NCI-H2227 treated with DMSO at 0.1 percent for 48 hours (cell line): ENCODE measurements around the gene ALDH1L2.

Source experiments
- DNase-seq: peaks from one replicate; lab custom pipeline; 2025; lab: John Stamatoyannopoulos, UW

The ALDH1L2 gene

DNA sequence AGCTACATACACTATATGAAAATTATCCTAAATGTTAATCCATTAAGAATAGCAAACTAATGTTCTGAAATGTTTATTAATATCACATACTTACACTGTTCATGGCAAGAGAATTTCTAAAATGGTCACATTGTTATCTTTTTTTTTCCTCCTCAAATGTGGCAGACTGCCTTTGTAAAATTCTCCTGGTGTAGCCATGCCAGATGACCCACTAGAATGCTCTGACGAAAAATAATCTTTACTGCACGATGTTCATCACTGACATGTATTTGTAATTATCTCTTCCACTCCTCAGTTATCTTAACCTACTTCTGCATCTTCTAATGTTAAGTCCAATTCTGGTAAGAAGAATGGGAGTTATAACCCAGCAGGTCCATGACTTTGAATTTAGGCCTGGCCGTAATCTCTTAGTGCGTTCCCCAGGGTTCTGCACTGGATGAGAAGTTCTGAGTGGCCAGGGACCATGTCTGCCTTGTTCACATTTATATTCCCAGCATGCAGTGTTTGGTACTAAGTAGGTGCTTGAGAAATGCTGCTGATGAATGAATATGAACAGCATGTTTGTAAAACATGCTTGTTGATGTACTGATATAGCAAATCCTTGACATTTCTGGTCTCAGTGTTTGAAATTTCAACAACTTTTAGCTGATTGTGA, 51.4 kb downstream of the ALDH1L2 start:
- DNase-seq = no peak

DNA sequence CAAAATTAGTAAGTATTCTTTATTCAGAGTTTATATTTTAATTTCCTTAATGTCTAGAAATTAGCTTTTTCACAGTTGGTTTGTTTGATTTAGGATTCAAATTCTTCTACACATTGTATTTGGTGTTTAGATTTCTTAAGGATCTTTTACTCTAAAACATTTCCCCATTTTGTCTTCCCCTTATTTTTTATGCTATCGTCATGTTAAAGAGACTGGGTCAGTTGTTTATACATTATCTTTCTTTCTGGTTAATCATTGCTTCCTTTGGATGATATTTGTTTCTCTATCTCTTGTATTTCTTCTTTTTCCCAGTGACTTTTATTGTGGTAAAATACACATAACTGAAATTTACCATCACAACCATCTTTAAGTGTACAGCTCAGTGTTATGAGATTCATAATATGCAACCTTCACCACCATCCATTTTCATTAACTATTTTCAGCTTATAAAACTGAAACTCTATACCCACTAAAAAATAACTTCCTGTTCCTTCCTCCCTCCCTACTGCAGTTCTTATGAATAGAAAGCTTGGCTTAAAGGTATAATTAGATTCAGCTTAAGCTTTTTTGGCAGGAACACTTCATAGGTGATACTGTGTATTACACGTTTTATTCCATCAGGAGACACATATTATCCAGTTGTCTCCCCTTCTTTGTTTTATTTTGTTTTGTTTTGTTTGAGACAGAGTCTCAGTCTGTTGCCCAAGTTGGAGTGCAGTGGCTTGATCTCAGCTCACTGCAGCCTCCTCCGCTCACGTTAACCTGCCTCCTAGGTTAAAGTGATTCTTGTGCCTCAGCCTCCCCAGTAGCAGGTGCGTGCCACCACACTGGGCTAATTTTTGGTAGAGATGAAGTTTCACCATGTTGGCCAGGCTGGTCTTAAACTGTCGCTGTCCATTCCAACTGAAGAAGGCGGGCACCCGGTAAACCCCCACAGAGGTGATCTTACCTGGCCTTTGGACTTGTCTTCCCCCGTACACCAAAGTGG, 53.1 kb downstream of the ALDH1L2 start:
- DNase-seq = no peak

DNA sequence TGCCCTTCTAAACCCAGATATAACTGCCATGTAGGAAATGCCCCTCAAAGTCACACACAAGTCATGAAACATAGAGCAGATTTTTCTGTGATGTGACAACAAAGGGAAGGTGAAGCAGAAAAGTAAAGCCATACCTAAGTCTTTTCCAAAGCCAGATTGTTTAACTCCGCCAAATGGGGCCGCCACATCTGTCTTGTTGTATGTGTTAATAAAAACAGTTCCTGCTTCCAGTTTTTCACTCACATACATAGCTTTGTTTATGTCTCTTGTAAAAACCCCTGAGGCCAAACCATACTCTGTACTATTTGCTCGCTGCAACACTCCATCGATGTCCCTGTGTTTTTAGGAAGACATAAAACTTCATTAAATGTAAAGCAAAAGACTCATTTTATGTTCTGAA, 57.8 kb downstream of the ALDH1L2 start:
- DNase-seq = no peak

DNA sequence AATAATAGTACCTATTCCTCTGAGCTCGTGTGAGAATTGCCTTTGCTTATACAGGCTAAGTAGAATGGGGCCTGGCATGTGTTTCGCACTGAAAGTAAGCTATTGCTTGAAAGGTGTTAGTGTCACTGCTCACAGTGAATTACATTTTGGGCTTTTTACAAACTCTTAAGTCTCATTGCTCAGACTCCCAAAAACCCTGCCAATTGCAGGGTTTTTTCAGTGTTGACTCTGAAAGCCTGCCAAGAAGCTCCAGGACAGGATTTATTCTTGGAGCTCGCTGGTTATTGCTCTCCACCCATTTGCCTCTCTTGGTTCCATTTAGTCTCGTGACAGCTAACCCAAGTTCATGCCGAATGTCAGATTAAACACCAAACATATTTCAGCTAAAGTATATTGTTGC, 58.4 kb downstream of the ALDH1L2 start:
- DNase-seq = no peak

DNA sequence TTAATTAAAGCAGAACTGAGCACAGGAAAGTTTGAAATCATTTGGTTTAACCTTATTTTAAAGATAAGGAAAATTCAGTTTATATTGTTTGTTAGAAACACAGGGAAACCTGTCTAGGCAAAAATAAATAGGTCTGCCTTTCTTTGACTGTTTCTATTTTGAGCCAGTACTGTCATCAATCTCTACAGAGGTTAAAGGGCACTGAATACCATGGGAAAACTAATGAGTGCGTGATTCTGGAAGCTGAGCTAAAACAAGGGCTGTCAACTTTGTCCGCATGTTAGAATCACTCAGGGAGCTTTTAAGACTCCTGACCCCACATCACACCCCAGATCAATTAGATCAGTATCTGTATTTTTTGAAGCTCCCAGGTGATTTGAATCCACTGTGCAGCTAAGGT, 59.3 kb downstream of the ALDH1L2 start:
- DNase-seq = no peak

DNA sequence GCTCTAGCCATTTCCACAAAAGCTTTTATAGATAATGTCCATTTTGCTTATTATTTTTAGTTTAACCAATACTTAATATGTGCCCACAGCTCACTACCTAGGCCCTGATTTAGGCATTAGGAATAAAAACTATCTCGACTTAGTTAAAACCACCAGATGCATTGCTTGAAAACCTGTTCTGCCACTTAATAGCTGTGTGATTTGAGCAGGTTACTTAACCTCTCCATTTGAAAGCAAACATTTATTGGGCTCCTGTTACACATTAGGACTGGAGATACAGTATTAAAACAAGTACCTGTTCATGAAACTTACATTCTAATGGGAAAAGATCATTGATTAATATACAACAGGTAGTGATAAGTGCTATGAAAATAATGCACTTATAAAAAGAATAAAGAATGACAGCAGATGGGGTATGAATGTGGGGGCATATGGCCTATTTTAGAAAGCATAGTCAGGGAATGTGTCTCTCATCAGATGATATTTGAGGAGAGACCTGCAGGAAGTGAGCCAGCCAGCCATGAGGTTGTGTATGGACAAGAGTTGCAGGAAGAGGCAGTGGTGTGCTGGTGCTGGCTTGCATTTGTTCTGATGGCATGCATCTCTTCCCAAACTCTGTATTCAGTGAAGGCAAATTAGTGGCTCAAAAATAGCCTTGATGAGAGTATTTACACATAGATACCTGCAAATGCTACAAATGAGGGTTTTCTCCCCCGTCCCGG, 63.9 kb downstream of the ALDH1L2 start:
- DNase-seq = no peak

DNA sequence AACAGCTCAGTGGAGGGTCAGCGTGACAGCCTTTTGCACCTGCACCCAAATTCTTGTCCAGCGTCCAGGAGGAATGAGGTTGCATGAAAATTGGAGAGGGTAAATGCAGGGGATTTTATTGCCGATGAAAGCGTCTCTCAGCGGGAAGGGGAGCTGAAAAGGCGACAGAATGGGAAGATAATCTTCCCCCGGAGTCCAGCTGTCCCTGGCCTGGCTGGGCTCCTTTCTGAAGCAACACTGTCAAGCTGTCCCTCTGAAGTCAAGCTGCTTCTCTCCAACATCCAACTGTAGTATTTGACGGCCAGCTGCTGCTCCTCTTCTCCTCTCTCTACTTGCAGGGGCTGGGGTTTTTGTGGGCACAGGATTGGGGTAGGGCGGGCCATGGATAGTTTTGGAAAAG, 65.5 kb downstream of the ALDH1L2 start:
- DNase-seq = no peak

DNA sequence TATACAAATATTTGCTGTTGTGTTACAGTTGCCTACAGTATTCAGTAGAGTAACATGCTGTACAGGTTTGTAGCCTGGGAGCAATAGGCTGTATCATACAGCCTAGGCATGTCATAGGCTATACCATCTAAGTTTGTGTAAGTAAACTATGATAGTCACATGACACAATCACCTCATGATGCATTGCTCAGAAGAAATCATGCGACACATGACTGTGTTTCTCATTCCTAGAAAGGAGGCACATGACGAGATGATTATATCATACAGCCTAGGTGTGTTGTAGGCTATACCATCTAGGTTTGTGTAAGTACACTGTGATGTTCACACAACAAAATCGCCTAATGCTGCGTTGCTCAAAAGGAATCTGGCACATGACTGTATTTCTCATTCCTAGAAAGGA, 66.2 kb downstream of the ALDH1L2 start:
- DNase-seq = no peak

DNA sequence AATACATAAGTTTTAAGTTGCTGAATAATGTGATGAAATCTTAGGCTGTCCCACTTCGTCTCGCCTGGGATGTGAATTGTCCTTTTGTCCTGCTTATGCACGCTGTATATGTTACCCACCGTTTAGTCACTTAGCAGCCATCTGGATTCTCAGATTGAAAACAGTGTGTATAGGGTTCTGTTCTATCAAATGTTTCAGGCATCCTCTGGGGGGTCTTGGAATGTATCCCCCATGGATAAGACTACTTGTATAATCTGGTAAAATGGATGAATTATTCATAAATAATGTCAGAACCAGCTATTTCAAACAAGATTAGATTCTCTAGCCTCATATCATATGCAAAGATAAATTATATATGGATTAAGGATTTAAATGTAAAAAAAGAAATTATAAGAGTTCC, 68.7 kb downstream of the ALDH1L2 start:
- no peak for DNase-seq

DNA sequence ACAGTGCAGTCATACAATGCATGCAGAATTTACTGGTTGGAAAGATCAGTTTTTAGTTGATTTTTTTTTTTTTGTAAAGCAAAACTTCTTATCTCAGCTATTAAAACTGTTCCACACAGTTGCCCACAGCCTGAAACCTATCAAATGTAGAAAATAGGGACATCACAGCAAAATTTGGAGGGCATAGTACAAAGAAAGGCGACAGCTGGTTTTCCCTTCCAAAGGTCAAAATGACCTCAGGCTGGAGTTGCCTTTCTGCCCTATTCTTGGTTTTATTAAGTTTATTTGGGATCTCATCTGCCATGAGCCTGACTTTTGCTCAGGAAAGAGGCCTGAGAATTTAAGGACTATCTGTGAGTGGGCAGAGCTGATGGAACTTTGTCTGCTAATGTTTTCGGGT, 69.7 kb downstream of the ALDH1L2 start:
- DNase-seq = no peak

DNA sequence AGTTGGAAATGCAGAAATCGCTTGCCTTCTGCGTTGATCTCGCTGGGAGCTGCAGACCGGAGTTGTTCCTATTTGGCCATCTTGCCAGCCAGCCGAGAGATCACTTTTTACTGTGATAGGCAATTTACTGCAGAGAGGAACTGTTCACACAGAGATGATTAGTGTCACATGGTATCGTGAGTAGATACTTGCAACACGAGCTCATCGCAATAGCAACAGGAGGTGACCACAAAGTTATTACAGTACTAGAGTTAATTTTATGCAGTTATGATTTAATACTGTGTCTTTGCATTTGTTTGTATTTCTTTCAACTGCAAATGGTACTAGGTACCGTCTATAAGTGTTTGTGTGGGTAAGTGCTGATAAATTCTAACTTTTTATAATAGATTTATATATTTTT, 70.4 kb downstream of the ALDH1L2 start:
- DNase-seq = no peak

DNA sequence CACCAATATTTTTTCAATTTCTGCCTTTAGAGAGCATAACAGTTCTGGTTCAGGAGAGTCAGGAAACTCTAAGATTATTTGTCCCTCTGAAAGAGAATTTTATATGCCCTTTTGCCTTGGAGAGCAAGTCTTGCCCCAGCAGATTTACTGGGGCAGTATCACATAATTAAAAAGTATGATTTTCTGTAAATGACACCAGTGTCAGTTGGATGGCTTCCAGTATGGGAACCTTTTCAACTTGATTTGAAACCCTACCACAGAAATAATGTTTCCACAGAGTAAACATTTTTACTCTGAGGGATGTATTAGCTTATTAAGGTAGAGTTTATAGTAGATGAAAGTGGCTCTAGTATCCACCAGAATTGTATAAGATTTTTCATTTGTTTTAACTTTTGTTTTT, 82.8 kb downstream of the ALDH1L2 start:
- no peak for DNase-seq

DNA sequence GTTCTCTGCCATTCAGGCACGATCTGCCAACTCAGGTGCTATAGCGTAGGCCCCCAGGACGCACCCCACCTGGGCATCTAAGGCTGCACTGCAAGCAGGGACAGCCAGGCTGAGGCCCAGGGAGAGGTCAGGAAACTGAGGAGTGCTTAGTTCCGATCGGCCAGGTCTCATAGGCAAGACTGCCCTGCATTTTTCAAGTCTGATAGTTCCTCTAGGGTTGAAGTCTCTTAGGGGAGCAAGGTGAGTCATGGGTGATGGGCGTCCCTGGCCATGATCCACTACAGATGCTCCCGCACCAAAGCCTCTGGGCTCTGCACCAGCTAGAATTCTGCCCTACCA, 84.9 kb downstream of the ALDH1L2 start:
- no peak for DNase-seq

DNA sequence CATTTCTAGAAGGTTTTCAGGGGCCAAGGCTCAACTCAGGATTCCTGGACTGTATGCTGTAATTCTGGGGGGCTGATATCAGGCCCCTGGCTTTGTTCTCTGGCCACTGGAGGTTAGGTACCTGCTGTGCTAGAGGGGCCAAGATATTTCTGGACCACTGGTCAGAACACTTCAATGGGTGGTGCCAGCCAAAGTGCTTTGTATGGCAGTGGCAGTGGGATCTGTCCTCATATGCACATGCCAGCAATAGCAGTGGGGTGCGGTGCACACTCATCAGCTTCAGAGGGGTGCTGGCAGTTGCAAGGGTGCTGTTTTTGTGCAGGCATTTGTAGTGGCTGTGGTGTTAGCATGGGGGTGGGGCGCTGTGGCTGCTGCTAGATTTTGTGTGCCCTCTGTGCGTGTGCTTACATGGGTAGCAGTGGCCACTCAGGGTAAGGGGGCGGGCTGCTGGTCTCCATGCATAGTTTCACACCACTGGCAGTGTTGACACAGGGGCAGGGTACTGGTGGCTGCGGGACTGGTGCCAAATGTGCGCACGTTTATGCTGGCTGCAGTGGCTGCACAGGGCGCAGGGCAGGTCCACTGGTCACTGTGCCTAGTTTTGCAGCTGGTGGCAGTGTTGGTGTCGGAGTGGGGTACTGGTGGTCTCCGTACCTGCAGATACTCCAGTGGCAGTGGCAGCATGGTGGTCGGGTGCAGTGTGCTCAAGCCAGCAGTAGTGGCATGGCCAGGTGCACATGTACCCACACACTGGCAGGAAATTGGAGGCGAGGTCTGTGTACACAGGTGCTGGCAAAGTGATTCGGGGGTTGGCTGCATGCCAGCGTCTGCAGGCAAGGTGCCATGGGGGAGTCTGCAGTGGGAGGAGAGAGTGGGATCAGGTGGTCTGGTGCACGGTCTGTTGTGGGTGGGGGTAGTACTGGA, 85.6 kb downstream of the ALDH1L2 start:
- DNase-seq = no peak

DNA sequence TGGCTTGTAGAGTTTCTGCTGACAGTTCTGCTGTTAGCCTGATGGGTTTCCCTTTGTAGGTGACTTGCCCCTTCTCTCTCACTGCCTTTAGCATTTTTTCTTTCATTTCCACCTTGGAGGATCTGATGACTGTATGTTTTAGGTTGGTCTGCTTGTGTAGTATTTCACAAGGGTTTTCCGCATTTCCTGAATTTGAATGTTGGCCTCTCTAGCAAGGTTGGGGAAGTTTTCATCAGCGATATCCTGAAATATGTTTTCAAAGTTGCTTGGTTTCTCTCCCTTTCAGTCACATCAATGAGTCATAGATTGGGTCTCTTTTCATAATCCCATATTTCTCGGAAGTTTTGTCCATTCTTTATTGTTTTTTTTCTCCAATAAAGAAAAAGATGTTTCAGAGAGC, 86.7 kb downstream of the ALDH1L2 start:
- no peak for DNase-seq

DNA sequence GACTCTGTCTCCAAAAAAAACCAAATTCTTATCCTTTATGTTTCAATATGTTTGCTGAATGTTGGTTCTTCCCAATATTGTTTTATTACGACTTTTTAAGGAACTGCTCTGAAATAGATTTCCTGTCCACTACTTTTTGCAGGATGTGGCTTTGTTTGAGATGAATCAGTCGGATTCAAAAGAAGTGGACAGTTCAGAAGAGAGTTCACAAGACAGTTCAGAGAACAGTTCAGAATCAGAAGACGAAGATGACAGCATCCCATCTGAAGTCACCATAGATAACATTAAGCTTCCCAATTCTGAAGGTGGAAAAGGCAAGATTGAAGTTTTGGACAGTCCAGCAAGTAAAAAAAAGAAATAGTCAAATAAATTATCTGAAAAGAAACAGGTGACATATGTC, 89.9 kb downstream of the ALDH1L2 start:
- DNase-seq = no peak

DNA sequence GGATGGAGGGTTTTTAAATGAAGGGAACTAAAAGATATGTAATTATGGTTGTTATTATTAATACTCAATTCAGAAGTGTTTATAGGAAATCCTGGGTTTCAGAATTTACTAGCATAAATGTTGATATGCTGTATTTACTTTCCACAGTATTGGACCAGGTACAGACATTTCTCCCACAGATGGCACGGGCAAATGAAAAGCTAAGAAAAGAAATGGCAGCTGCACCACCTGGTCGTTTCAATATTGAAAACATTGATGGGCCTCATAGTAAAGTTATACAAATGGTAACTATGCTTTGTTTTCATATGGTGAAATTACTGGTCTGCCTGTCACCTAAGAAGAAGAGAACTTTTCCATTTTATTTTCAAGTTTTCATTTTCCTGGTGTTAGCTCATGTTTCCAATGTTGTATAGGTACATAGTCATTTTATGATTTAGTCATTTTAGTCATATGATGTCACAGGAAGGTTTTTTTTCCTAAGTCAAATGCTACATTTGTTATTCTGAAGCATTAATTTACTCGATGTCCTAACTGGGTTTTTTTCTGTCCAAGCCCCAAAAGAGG, 92.6 kb downstream of the ALDH1L2 start:
- no peak for DNase-seq

DNA sequence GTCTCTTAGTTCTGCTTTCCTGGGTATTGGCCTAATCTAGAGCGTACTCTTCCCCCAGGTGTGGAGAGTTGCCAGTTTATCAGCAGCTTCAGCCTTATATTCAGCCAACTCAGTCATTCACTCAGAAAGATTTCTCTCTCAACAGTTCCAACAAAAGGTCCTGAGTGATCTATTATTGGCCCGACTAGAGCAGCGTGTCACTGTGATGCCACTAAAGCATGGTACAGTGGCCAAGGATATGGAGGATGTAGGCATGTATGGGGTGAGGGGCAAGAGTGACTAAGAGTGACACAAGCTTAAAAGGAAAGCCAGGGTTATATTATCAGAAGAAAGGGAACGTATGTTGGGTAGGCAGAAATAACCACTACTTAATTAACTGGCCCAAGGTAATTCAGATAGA, 93.3 kb downstream of the ALDH1L2 start:
- no peak for DNase-seq

DNA sequence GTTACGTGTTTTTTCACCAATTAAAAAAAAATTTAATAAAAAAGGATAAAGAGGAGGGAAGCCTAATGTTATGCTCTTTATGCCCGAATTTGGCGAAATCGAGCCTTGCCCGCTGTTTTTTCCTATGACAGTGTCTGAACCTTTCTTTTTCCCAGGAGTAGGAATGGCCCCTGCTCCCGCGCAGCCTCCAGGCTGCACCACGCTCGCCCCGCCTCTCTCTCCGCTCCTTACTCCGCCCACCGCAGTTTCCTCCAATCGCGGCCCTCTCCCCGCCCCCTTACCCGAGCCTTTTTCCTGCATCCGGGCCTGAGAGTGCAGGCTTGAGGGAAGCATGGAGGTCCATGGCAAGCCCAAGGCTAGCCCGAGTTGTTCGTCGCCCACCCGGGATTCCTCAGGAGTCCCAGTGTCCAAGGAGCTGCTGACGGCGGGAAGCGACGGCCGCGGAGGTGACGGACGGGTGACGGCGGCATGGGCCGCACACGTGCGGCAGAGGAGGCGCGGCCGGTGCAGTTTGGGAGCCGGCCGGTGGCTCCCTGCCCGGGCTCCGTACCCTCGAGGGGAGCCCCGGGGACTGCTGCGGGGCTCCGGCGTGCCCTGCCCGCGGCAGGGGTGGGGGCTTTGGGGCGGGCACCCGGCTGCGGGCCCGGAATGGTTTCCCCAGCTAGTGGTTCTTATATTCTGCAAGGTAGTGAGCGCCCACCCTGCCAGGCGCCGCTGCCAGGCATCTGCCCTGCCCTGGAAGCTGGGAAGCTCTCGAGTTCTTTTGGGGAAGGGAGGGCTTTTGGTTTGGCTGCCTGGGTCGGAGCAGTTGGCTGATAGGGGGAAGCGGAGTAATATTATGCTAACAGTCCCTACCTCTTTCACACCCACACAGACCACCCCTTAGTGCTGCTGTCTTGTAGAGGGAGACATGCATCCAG, 98.0 kb downstream of the ALDH1L2 start, which contains the start of gene NOPCHAP1:
Gene NOPCHAP1 (plus strand): TSS at position 295 of the 920 bp plus-strand sequence. CDS start 37 bp downstream, at position 332.
- peak; percentile 90 for DNase-seq

DNA sequence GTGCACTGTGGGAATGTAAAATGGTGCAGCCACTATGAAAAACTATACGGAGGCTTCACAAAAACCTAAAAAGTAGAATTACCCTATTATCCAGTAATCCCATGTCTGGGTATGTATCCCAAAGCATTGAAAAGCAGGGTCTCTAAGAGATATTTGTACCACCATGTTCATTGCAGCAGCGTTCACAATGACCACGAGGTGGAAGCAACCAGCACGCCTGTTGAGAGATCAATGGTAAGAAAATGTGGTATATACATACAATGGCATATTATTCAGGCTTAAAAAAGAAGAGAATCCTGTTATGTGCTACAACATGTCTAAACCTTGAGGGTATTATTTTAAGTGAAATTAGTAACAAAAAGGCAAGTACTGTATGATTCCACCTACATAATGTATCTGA, 99.1 kb downstream of the ALDH1L2 start:
- peak; percentile 2 for DNase-seq
